ENCODE data around the gene LCAT.
"Not testable (repeated sequence)": the region's sequence is repeated elsewhere in the genome, so short reads cannot be mapped to it uniquely, and the experiment has no call there.

Gene LCAT

DNA sequence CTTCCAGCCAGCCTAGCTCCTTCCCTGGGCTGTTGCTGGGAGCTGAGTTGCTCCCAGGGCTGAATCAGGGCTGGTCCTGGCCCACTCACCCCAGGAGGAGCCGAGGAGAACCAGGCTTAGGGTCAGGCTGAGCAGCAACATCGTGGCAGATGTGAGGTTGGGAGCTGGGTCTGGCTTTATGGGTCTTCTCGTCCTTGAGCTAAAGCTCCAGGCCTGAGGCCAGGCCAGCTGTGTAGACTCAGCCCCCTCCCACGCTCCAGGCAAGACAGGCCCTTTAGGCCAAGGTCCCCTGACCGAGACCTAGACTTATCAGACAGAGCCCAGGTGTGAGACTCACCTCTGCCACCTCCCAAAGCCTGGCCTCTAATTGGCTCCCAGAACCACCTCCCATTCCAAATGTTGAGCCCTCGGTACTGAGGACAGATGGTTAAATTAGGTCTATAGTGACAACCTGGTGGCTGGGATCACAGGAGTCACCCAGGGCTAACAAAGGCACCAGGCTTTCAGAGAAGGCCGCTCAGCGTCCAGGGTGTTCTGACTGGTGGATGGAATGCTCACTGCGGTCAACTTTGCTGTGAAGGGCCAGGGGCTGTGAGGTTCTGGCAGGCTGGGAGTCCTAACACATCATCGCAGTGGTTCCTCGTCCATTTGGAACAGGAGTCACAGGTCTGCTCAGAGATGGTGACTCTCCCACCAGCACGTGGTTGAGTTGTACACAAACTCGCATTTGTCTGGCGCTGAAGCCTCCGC, 12.0 kb downstream of the LCAT start, which contains the start of gene CTRL:
Gene CTRL, minus strand, starts transcription at position 151 of the 750 bp plus-strand sequence. Its CDS starts 10 bp downstream, at position 141.
- no peak for DNase-seq (ENCODE audit: low spot score)

DNA sequence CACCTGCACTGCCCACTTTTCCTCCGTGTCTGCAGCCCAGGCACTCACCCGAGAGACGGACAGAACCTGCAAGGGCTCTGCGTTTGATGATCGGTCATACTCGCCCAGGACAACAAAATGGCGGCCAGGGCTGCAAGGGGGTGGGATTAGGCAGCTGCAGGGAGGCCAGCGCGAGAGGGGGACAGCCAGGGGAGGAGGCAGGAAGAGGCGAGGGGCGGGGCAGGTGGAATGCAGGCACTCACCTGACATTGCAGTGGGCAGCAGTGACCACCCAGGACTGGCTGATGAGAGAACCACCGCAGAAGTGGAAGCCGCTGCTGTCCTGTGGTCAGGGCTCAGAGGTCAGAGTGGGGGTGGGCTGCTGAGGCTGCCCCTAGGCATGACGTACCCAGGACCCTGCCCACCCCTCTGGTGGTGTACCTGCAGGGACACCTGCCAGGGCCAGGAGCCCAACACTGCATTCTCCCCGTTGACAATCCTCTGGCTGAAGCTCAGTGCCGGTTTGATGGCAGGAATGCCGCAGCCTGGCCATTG, 13.2 kb downstream of the LCAT start:
- DNase-seq (ENCODE audit: low spot score) = no peak

DNA sequence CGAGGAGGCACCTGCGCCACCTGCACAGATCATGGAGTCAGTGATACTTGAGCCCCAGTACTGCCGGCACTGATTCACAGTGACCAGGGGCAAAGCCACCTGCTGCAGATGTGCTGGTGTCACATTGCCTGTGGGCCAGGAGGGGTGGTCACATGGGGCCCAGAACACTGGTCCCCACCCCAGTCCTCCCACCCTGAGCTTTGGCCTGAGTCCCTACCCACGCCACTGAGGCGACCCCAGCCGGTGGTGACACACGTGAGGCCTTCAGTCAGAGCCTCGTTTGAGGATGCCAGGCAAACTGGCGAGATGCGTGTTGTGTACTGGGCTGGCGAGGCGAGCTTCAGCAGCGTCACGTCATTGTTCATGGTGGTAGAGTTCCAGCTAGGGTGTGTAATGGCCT, 13.7 kb downstream of the LCAT start:
- DNase-seq (ENCODE audit: low spot score) = no peak

DNA sequence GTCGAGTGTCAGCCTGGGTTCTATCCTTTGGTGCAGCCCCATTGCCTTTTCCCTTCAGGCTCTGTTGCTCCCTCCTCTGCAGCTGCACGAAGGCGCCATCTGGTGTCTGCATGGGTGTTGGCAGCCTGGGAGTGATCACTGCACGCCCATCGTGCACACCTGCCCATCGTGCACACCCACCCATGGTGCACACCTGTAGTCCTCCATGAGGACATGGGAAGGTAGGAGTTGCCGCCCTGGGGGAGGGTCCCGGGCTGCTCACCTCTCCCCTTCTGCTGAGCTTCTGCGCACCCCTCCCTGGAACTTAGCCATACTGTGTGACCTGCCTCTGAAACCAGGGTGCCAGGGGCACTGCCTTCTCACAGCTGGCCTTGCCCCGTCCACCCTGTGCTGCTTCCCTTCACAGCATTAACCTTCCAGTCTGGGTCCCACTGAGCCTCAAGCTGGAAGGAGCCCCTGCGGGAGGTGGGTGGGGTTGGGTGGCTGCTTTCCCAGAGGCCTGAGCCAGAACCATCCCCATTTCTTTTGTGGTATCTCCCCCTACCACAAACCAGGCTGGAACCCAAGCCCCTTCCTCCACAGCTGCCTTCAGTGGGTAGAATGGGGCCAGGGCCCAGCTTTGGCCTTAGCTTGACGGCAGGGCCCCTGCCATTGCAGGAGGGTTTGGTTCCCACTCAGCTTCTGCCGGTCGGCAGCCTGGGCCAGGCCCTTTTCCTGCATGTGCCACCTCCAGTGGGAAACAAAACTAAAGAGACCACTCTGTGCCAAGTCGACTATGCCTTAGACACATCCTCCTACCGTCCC, 15.2 kb downstream of the LCAT start:
- peak; percentile 76 for DNase-seq (ENCODE audit: low spot score)

DNA sequence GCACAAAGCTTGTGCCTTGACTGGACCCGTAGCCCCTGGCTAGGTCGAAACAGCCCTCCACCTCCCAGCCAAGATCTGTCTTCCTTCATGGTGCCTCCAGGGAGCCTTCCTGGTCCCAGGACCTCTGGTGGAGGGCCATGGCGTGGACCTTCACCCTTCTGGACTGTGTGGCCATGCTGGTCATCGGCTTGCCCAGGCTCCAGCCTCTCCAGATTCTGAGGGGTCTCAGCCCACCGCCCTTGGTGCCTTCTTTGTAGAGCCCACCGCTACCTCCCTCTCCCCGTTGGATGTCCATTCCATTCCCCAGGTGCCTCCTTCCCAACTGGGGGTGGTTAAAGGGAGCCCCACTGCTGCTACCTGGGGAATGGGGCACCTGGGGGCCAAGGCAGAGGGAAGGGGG, 15.8 kb downstream of the LCAT start:
- DNase-seq (ENCODE audit: low spot score) = no peak

DNA sequence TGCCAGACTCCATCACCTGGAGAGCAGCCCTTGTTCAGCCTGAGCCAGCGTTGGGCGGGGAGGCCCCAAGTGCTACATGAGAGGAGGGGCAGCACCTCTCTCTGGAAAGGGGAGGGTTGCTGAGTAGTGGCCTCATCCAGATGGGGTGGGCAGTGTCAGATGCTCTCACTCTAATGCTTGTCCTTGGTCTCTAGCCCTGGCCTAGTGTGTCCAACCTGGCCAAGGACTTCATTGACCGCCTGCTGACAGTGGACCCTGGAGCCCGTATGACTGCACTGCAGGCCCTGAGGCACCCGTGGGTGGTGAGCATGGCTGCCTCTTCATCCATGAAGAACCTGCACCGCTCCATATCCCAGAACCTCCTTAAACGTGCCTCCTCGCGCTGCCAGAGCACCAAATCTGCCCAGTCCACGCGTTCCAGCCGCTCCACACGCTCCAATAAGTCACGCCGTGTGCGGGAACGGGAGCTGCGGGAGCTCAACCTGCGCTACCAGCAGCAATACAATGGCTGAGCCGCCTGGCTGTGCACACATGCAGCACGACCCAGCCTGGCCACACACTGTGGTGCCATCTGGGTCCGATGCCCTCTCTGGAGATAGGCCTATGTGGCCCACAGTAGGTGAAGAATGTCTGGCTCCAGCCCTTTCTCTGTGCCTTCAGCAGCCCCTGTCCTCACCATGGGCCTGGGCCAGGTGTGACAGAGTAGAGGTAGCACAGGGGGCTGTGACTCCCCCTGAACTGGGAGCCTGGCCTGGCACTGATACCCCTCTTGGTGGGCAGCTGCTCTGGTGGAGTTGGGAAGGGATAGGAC, 16.6 kb downstream of the LCAT start:
- DNase-seq (ENCODE audit: low spot score) = no peak

DNA sequence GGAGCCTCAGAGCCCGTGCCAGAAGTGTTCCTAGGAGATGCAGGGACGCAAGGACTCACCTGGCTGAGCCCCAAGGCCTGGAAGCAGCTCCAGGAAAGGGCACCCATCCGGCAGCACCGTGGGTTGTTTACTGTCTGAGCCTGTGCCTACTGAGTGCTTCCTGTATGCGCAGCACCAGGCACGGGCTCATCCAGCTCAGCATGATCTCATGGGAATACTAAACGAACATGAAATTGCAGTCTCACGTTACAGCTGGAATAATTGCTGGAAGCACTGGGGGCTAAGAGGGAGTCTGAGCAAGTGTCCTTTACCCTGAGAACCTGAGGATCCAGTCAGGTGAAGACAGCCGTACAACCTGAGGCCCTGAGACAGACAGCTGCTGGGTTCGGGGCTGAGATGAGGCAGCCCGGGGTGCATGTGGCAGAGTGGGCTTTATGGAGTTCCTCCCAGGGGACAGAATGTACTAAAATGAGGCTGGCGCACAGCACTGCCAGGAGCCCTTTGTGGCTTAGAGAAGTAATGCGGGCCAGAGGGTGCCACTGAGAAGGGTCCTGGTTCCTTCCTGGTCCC, 17.7 kb downstream of the LCAT start:
- DNase-seq (ENCODE audit: low spot score) = no peak

DNA sequence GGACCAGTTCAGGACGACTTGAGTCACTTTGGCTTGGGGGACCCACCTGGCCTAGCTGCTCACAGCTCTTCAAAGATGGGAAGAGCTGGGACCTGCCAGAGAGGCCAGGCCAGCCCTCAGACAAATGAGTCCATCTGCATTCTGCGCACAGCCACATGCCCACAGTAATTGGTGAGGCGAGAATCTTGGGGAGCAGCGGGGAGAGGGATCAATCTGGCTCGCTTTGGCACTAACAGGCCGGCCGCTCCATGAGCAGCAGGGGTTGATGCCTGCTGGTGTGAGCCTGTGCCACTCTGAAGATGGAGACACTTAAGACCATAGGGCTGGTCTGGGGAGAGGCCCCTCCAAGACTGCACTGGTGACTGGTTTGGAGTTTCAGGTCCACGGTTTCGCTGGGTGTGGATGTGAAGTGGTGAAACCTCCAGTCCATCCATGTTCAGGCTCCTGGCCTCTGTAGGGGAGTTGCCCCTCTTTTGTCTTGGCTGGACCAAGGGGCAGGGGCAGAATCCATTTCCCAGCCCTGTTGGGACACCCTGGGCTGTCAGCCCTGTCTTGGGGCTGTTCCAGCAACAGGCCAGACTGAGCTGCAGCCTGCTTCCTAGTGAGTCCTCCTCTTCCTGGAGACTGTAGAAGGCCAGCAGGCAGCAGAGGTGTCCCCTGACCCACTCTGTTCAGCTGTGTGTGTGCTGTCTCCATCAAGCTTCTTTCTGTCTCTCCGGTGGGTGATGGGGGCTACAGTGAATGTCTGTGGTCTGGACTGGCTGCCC, 19.6 kb downstream of the LCAT start:
- no peak for DNase-seq (ENCODE audit: low spot score)

DNA sequence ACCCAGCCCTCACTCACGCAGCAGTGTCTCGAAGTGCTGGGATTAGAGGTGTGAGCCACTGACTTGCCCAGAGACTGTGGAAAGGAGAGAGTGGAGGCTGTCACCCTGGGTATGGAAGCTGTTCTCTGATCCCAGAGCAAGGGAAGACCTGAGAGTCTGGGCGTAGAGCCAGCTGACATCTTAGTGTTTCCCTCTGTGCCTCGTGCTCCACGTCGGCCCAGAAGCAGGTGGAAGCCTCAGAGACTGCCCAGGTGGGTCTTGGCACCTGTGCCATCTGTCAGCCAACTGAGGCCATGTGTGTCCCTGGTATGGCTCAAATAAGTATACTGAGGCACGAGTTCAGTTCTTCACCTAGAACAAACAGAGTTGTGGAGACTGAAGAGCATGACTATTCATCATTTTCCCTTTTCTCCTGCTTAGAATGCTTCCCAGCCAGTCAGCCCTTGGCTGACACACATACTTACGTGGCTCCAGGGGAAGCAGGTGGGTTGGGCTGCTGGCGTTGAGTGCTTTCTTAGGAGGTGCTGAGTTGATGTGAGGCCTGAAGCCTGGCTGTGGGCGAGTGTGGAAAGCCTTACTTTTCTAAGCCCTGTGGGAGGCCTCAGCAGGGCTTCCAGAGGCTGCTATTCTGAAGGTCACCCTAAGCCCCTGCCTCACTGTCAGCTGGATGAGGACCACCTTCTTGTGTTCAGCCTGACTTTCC, 20.4 kb downstream of the LCAT start:
- DNase-seq (ENCODE audit: low spot score) = no peak

DNA sequence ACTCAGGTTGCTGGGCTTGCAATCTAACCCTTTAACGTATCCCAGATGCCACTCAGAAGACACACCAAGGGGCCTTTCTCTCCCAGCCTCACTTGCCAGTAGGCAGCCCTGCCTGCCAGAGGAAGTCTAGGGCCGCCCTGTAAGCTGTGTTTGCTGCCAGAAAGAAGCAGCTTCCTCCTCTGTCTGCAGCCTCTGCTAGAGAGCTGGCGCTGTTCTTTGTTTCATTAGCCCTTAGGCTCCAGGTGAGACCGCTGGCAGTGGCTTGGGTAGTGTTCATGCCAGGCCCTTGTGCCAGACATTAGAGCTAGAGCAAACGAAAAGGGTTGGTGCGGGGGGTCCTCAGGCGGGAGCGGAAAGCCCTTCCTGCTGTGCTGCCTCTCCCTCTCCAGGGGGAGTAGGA, 21.2 kb downstream of the LCAT start:
- DNase-seq (ENCODE audit: low spot score) = no peak

DNA sequence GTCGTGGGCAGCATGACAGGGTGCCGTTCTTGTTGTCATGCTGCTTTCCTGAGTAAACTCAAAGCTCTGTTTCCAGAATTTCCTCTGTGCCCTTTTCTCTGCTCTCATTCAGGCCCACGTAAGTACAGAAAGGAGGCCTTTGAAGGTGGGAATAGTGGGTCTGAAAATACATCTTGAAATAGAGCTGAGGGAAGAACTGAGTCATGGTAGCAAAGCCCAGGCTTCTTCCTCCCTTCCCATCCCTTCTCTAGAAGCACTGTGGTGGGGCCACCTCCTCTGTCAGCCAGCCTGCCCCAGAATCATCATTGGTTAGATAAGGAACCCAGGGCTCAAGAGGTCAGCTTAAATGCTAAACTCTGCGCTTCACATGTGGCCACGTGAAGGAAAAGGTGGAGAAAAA, 21.7 kb downstream of the LCAT start:
- no peak for DNase-seq (ENCODE audit: low spot score)

DNA sequence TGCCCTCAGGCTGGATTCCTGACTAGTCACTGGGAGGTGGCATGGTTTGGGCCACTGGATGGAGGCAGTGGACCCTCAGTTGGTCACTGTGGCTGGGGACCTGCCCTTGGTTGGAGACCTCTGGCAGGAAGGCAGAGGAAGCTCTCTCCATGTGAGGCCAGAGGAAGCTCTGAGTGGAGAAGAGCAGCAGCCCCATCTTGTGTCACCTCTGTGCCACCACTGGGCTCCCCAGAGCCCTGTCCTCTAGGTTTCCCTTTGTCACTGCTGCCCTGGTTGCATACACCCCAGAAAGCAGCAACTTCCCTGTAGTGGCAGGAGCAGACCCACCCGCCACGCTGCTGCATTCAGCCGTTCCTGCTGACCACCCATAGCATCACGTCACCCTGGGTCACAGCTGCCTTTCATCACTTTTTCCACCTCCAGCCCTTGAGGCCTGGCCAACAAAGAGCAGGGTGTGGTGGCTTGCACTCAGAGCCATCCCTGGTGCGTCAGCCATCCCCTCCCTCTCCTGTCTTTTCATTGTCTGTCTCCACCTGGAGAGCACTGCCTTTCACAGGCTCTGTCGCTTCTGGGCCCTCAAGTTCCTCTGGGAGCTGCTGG, 24.2 kb downstream of the LCAT start:
- no peak for DNase-seq (ENCODE audit: low spot score)

DNA sequence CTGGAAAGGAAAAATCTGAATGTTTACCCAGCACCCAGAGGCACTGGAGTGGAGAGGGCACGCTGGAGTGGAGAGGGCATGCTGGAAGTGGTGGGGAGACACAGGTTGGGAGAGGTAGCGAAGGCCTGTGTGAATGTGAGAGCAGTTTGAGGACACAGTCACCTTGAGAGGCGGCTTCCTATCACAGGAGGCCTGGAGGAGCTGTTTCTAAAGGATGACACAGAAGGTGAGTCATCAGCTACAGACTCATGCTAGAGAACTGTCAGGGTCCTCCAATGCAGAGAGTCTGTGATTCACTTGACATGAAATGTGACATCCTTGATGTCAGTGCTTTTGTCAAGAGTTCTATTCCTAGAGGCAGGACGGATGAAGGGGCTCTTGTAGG, 26.1 kb downstream of the LCAT start:
- DNase-seq (ENCODE audit: low spot score) = no peak

DNA sequence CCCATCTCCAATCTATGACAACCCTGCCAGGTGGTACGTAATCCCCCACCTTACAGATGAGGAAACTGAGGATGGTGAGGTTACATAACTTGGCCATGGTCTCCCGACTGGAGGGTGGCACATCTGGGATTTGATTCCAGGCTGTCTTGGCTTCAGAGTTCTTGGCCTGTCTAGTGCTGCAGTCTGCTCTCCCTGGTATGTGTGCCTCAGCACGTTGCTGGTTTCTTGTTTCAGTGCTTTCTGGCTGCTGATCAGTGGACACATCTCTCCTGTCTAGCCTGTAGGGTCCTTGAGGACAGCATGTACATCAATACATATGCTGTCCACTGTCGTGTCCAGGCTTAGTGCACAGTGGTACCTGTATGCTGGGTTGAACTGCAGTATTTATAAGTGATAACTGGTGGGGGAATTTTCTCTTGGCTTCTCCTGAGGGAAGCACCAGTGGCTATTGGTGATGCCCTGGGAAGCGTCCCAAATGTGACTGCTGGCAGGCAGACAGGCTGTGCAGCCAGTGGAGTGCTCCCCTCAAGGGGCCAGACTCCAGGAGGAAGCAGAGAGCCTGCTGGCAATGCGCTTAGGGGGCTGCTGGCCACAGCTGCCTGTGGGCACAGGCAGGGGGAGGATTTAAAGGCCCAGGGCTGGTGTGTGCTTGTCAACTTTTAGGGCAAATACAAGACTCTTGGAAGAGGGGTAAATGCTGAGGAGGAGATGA, 26.6 kb downstream of the LCAT start:
- DNase-seq (ENCODE audit: low spot score) = no peak

DNA sequence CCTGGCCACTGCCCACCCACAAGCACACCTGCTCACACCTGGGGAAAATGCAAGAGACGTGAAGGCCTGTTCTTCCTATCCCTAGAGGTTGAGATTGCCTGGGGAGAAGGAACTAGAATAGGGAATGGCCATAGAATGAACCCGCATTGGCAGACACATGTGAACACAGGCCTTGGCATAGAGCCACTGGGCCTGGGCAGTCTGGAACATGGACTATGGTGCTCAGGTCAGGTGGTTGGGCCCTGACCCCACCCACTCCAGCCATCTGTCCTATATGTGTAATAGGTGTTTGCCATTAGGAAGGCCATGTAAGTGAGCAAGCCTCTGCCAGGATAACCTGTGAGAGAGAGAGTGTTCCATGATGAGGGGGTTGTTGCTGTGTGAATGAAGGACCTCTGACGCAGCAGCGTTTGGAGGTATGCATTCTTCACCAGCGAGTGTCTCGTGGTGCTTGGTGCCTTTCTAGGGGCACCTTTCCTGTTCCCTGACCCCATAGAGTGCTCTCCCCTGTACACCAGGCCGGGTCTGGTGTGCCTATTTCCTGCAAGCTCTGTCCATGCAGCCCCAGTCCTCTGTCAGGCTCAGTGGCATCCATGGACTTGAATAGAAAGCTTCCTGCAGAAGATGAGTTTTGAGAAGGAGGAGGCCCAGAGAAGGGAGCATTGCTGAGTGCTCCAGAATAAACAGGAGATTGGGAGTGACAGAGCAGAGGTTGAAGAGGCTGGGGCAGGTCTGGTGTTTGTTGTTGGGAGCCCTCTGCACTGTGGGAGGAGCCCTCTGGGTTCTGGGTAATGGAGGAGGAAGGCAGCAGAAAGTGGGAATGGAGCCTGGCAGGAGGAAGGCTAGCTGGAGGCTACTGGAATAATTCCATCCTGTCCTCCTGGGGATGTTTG, 27.8 kb downstream of the LCAT start:
- DNase-seq (ENCODE audit: low spot score) = no peak

DNA sequence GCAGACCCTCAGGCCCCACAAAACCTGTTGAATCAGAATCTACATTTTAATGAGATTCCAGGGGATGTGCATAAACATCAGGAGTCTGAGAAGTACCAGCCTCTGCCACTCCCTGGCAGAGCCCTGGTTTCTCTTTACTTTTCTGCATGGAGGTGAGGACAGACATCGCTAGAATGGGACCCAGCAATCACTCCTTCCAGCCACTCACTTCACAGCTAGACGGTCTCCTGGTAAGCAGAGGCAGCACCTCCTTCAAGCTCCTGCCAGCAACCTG, 28.5 kb downstream of the LCAT start:
- DNase-seq (ENCODE audit: low spot score) = not testable (repeated sequence)

DNA sequence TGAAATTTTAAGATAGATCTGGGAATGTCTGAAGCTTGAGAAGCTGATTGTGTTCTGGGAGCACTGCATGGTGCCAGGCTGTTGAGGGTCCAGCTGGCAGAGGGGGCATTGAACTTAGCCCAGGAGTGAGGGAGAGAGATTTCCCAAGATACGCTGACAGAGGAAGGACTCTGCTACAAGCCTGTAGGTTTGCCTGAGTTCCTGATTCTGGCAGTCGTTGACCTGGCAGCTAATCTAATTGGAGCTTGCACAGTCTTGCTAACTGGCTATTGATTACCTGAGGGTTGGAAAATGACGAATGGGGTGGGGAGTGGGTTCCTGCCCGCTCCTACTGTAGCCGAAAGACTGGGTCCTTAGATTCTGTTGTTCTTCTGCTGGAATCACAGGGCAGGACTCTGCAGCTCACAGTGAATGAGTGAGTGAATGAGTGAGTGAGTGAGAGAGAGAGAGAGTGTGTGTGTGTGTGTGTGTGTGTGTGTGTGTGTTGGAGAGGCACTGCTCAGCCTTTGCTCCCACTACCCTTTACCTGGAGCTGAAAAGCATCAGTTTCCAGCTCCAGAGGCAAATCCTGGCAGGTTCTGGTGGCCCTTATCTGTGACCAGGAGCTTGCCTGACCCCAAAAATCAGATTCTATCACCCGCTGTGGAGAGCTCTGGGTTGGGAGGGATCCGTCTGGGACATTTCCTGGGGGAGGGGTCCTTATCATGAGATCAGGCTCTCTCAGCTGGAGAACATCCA, 29.0 kb downstream of the LCAT start:
- no peak for DNase-seq (ENCODE audit: low spot score)

DNA sequence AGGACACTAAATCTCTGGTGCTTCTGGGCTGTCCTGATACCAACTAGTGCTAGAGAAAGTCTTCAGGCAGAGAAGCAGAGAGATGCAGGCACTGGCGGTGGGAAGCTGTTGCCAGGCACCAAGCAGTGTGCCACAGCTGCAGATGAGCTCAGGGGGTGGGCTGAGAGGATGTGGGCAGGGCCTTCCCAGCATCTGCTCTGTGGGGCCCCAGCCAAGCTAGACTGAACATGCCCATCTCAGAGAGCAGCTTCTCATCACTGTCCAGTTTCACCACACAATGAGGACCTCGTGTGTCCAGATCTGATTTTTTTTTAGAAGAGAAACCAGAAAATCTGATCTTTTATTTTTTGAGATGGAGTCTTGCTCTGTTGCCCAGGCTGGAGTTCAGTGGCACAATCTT, 33.8 kb downstream of the LCAT start:
- DNase-seq (ENCODE audit: low spot score) = no peak

Measured in ecto neural progenitor cell (in vitro differentiated cells).